Neural crest cell (in vitro differentiated cells): ENCODE data around the gene RASGRP4. TPM values are rescaled to one million over a fixed set of nuclear protein-coding genes. Genes with fewer than 3 reads are reported as not detected.

Experiments
- DNase-seq: peaks from one replicate; pipeline ENCODE4 v3.0.0; 2021; ENCODE audit warnings: low read depth, mixed read lengths, low spot score
- H3K27ac Mint-ChIP-seq: one replicate; pipeline ENCODE4 v1.8.0; 2021; ENCODE audit warnings: mild to moderate bottlenecking, mixed read lengths; ENCODE audit not compliant: unreplicated experiment
- H3K27me3 Mint-ChIP-seq: 2 replicates; pipeline ENCODE4 v1.8.0; 2021; ENCODE audit warnings: low read depth, mild to moderate bottlenecking, mixed read lengths
- H3K36me3 Mint-ChIP-seq: 2 replicates; pipeline ENCODE4 v1.8.0; 2021; ENCODE audit warnings: low read depth, mild to moderate bottlenecking, mixed read lengths
- H3K4me1 Mint-ChIP-seq: 2 replicates; pipeline ENCODE4 v1.8.0; 2021; ENCODE audit warnings: mixed read lengths
- H3K4me3 Mint-ChIP-seq: one replicate; pipeline ENCODE4 v1.8.0; 2021; ENCODE audit warnings: mild to moderate bottlenecking, mixed read lengths
- H3K9me3 Mint-ChIP-seq: 2 replicates; pipeline ENCODE4 v1.8.0; 2021; ENCODE audit warnings: mixed read lengths
- total RNA-seq: library from RNA; stranded (reverse); gene quantifications from 2 replicates; pipeline ENCODE4 v1.2.1, GENCODE V29; 2021
- TF ChIP-seq, protein P1 (sequence below): fragments of 200-600 bp; sonication (generic); conservative IDR thresholded peaks from 2 replicates; pipeline ENCODE4 v1.5.0; 2021; ENCODE audit warnings: antibody characterized with exemption, mild to moderate bottlenecking

RASGRP4 gene
- total RNA-seq, 1 donor from 2014 or later, result 0.58 TPM

DNA sequence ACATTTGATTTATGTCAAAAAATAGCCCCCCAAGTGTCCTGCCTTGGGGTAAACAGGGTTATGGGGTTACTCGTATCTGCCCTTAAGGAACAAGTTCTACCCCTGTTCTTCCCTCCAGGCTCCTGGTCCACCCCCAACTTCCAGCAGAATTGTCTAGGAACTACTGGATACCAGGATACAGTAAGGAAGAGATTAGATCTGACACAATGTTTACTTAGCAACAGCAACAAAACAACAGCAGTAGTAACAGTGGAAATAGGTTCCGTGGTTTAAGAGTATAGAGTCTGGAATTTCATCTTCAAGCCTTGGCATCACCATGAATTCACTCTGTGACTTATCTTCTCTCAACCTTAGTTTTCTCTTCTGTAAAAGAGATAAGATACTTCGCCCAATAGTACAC lies 24.9 kb downstream of the RASGRP4 start:
- Mint-ChIP-seq H3K4me3 (peak overlapping the region; percentile 82), H3K27me3 (peaks cover 9% of the 10 kb centered on the region), H3K36me3 (peaks cover 7% of the 10 kb centered on the region), H3K4me1 (peaks cover 4% of the 10 kb centered on the region), H3K27ac (no peak overlapping the region), H3K9me3 (no peaks in the 10 kb centered on the region)
- TF ChIP-seq, protein P1, sequence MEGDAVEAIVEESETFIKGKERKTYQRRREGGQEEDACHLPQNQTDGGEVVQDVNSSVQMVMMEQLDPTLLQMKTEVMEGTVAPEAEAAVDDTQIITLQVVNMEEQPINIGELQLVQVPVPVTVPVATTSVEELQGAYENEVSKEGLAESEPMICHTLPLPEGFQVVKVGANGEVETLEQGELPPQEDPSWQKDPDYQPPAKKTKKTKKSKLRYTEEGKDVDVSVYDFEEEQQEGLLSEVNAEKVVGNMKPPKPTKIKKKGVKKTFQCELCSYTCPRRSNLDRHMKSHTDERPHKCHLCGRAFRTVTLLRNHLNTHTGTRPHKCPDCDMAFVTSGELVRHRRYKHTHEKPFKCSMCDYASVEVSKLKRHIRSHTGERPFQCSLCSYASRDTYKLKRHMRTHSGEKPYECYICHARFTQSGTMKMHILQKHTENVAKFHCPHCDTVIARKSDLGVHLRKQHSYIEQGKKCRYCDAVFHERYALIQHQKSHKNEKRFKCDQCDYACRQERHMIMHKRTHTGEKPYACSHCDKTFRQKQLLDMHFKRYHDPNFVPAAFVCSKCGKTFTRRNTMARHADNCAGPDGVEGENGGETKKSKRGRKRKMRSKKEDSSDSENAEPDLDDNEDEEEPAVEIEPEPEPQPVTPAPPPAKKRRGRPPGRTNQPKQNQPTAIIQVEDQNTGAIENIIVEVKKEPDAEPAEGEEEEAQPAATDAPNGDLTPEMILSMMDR, result no peak
- no peak for DNase-seq

DNA sequence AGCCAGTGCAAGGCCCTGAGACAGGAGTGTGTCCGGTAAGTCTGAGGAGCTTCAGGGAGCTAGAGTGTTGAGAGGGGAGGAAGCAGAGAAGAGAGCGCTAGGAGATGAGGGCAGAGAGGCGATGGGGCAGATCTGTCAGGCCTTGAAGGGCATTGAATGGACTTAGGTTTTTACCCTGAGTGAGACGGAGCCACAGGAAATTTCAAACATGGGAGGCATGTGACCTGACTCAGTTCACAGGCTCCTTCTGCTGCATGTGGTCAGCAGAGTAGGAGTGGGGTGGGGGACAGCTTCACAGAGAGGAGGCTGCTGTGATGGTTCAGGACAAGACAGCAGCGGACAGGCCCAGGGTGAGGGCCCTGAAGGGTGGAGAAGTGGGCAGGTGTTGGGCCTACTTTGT lies 25.7 kb downstream of the RASGRP4 start:
- H3K4me3 Mint-ChIP-seq, result peak overlapping the region; percentile 7
- H3K36me3 Mint-ChIP-seq, result peaks cover 7% of the 10 kb centered on the region
- no peak for DNase-seq
- H3K4me1 Mint-ChIP-seq, result peaks cover 4% of the 10 kb centered on the region
- peaks cover 9% of the 10 kb centered on the region for H3K27me3 Mint-ChIP-seq
- H3K9me3 Mint-ChIP-seq, result no peaks in the 10 kb centered on the region
- H3K27ac Mint-ChIP-seq, result no peak overlapping the region
- TF ChIP-seq, protein P1, result no peak

DNA sequence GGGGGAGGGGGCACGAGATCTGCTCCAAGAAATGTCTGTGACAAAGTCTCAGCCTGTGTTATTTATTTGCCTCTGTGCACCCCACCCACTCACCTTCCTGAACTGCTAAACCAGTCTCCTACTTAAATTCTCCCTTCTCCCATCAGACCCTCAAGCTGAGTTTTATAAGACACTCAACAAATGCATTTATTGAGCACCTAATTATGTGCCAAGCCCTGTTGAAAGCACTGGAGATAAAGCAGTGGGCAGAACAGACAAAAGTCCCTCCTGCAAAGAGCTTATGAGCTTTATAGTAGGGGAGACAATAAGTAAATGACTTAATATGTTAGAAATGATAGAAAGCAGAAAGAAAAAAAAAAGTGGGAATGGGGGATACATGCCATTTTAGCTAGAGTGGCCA lies 26.5 kb downstream of the RASGRP4 start:
- Mint-ChIP-seq H3K27ac (no peak overlapping the region), H3K4me1 (peaks cover 4% of the 10 kb centered on the region), H3K27me3 (peaks cover 9% of the 10 kb centered on the region), H3K9me3 (no peaks in the 10 kb centered on the region), H3K4me3 (peak overlapping the region; percentile 4), H3K36me3 (peaks cover 12% of the 10 kb centered on the region)
- DNase-seq, result no peak
- TF ChIP-seq, protein P1, result no peak

DNA sequence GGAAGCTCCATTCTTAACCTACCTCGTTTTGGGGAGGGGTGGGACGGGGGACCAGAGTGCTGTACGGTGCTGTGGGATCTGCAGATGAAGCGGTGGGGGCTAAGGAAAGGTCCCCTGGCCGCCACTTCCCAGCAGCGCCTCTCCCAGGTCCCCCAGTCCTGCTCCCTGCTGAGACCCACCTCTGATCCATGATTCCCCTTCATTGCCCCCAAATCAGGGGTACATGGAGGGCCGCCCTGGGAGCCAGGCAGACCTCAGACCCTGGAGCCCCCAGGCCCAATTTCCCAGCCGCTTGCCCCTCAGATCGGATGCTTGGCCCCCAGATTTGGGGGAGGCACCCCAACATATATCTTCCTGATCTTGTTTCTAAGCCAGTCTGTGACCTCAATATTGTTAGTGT lies 26.9 kb downstream of the RASGRP4 start:
- H3K36me3 Mint-ChIP-seq, result peaks cover 15% of the 10 kb centered on the region
- TF ChIP-seq, protein P1, result no peak
- H3K9me3 Mint-ChIP-seq, result no peaks in the 10 kb centered on the region
- H3K27me3 Mint-ChIP-seq, result peaks cover 9% of the 10 kb centered on the region
- DNase-seq, result no peak
- no peak overlapping the region for H3K4me3 Mint-ChIP-seq
- H3K4me1 Mint-ChIP-seq, result peaks cover 7% of the 10 kb centered on the region
- H3K27ac Mint-ChIP-seq, result no peak overlapping the region

DNA sequence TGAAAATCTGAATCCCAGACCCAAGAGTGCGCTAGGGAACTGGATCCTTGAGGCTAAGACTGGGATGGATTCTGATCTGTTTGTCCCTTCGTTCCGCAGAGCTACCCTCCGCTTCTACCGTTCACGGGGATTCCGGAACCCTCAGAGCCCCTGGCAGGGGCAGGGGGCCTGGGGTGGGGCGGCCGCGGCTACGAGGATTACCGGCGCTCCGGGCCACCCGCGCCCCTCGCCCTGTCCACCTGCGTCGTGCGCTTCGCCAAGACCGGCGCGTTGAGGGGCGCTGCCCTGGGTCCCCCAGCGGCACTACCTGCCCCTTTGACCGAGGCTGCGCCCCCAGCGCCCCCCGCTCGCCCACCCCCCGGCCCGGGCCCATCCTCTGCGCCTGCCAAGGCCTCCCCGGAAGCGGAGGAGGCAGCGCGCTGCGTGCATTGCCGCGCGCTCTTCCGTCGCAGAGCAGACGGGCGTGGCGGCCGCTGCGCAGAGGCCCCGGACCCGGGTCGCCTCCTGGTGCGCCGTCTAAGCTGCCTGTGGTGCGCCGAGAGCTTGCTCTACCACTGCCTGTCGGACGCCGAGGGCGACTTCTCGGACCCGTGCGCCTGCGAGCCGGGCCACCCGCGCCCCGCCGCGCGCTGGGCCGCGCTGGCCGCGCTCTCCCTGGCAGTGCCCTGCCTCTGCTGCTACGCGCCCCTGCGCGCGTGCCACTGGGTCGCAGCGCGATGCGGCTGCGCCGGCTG lies 30.5 kb downstream of the RASGRP4 start:
- Mint-ChIP-seq H3K4me1 (peaks cover 24% of the 10 kb centered on the region), H3K27me3 (peaks cover 11% of the 10 kb centered on the region), H3K9me3 (peaks cover 2% of the 10 kb centered on the region), H3K4me3 (no peak overlapping the region), H3K27ac (no peak overlapping the region), H3K36me3 (peaks cover 24% of the 10 kb centered on the region)
- DNase-seq, result no peak
- TF ChIP-seq, protein P1, result no peak
